Fibroblast of mammary gland (primary cell): ENCODE data around the gene THAP4.

Experiments
- DNase-seq: peaks from one replicate; pipeline ENCODE4 v3.0.0-alpha.2; 2010; ENCODE audit warnings: low read depth
- H3K4me3 ChIP-seq: 2 replicates; pipeline ENCODE4 v1.5.1; 2011; ENCODE audit warnings: low read depth, mild to moderate bottlenecking, low read length, moderate library complexity; ENCODE audit not compliant: control insufficient read depth
- TF ChIP-seq, protein P1 (sequence below): conservative IDR thresholded peaks from 2 replicates; pipeline ENCODE4 v1.5.1; 2011; ENCODE audit warnings: low read depth, low read length, inconsistent platforms; ENCODE audit not compliant: control insufficient read depth, insufficient read depth

The THAP4 gene

DNA sequence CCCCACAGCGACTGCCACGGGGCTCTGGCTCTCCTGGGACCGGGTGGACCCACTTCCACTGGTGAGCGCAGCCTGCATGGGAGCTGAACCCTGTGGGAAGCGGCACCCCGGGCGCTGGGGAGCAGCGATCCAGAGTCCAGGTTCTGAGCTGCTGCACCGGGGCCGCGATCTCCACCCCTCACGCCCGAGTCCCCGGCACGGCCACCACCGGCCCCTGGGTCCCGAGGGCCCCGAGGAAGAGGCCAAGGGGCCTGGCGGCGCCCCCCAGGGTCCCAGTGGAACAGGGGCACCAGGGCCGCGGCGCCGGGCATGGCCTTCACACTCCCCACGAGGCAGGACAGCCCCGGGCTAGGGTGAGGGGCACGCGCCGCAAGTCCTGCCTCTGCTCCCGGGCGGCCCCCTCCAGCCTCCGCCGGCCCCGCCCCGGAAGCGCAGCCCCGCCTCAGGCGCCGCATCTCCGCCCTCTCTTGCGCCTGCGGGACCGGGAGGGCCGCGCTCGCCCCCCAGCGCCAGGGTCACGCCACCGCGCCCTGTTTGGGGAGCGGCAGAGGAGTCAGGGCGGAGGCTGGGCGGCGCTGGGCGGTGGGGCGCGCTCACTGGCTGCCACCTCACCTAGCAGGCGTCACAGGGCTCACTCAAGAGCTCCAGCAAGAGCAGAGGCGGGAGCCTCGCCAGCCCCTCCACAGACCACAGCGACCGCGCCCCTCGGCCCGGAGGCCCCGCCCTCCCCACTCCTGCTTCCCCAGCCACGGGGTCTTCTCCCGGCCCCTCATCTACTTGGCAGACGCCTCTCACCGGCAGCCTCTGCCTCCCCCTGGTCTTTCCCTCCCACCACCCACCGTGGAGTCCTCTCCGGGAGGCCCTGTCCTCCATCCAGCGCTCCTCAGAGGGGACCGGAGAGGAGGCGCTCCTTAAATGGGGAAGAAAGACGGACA lies 26.8 kb downstream of the THAP4 start:
- TF ChIP-seq, protein P1, sequence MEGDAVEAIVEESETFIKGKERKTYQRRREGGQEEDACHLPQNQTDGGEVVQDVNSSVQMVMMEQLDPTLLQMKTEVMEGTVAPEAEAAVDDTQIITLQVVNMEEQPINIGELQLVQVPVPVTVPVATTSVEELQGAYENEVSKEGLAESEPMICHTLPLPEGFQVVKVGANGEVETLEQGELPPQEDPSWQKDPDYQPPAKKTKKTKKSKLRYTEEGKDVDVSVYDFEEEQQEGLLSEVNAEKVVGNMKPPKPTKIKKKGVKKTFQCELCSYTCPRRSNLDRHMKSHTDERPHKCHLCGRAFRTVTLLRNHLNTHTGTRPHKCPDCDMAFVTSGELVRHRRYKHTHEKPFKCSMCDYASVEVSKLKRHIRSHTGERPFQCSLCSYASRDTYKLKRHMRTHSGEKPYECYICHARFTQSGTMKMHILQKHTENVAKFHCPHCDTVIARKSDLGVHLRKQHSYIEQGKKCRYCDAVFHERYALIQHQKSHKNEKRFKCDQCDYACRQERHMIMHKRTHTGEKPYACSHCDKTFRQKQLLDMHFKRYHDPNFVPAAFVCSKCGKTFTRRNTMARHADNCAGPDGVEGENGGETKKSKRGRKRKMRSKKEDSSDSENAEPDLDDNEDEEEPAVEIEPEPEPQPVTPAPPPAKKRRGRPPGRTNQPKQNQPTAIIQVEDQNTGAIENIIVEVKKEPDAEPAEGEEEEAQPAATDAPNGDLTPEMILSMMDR = no peak
- H3K4me3 ChIP-seq = peak overlapping the region; percentile 50
- DNase-seq = peak; percentile 80

DNA sequence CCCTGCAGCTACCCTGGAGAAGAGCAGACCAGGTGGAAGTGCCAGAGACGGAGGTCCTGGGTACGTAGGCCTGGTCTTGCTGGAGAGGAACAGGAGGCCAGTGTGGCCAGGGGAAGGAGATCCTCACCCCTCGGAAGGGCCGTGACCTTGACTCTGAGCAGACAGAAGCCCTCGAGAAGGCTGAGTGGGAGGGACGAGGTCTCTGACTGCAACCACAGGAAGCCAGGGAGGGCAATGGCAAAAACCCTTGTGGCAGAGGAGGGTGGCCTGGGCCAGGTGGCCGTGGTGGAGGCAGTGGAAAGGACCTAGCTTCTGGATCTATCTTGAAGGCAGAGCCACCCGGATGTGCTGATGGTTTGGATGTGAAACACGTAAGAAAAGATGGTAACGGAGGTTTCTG lies 28.1 kb downstream of the THAP4 start:
- H3K4me3 ChIP-seq = no peak overlapping the region
- no peak for DNase-seq
- TF ChIP-seq, protein P1 = no peak

DNA sequence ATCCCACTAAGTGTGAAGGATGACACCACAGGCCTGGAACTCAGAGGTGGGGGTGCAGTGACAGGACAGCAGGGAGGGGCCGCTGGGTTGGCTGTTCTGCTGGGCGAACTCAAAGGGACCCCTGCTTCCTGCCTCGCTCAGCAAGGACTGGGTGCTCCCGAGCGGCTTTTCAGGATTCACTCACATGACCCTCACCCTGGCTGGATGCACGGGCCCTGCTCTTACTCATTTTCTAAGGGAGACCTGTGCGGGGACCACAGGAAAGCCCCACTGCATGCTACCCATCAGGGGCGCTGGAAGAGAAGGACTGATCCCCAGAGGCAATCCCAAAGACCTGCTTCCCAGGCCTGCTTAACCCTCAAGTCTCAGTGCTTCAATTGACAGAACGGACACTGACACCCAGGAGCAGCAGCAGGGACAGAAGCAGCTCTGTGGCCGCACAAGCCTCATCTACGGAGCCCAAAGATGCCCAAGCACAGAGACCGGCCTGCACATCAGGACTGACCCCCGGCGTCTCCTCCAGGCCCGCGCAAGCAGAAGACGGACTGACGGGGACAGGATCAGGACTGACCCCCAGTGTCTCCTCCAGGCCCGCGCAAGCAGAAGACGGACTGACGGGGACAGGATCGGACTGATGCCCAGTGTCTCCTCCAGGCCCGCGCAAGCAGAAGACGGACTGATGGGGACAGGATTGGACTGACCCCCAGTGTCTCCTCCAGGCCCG lies 29.6 kb downstream of the THAP4 start:
- H3K4me3 ChIP-seq = no peak overlapping the region
- DNase-seq = no peak
- TF ChIP-seq, protein P1 = no peak

DNA sequence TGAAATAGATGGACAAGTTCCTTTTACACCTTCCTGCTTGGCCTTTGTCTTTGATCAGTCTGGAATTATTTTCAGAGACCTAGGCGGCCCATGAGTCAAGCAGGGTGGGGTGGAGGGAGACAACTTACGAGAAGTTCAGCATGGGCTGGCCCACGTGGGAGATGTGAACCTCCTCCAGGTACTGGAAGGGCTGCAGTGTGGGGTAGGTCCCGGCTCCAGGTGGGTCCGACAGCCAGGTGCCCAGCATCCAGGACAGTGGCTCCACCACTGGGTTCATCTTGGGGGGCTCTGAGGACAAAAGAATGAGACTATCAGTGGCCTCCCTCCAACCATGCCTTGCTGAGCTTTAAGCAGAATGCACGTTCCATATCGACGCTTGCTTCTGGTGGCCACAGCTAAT lies 30.8 kb downstream of the THAP4 start:
- no peak overlapping the region for H3K4me3 ChIP-seq
- TF ChIP-seq, protein P1 = no peak
- no peak for DNase-seq

DNA sequence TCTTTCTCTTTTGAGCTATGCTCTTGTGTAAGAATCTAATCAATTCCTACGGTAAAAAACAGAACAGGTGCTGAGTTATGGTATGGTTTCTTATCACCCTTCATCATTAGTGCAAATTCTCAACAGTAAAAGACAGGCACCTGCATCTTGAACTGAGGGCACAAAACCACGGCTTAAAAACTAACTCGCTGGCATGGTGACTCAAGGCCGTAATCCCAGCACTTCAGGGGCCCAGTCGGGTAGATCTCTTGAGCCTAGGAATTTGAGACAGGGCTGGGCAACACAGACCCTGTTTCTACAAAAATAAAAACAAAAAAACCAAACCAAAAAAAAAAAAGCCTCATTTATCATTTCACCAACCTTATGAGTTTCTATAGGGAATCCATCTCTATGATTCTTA lies 33.3 kb downstream of the THAP4 start:
- DNase-seq = no peak
- TF ChIP-seq, protein P1 = no peak
- no peak overlapping the region for H3K4me3 ChIP-seq

DNA sequence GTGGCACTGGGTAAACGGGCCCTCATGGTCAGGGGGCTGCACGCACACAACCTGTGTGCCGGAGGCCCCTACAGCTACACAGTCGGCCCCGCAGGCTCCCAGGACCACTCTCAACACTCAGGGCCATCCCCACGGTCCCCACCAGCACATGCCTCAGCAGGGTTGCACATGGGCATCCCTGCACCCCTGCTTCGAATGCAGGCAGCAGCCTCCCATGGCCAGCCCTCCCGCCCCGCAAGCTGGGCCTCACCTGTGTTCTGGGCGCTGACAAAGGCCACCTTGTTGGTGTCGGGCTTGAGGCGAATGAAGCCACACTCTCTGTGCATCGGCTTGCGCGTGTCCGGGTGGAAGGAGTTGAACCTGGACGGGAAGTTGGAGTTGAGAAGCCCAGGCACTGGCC lies 34.2 kb downstream of the THAP4 start:
- TF ChIP-seq, protein P1 = no peak
- no peak overlapping the region for H3K4me3 ChIP-seq
- no peak for DNase-seq
